Measurements from ENCODE around the gene DGCR2. TPM values are rescaled to one million over a fixed set of nuclear protein-coding genes. Genes with fewer than 3 reads are reported as not detected.
"Not testable (repeated sequence)": the region's sequence is repeated elsewhere in the genome, so short reads cannot be mapped to it uniquely, and the experiment has no call there.

Gene DGCR2
- total RNA-seq, 2 experiments from 2014 or later, result 38.7 to 39.0 TPM

- DNase-seq, POLR2A ChIA-PET, H3K27ac Mint-ChIP-seq, H3K9me3 Mint-ChIP-seq, H3K4me1 Mint-ChIP-seq, H3K27me3 Mint-ChIP-seq, H3K4me3 Mint-ChIP-seq, CTCF ChIA-PET: not testable (repeated sequence)
- peaks cover 49% of the 10 kb centered on the region for H3K36me3 Mint-ChIP-seq (ENCODE audit: low read depth)
These were observed 71.4 kb downstream of the DGCR2 start for GRCh38 chr22:19050847-19051246.

- ChIA-PET POLR2A (no interaction called here), CTCF (no interaction called here)
- Mint-ChIP-seq H3K36me3 (ENCODE audit: low read depth) (peaks cover 49% of the 10 kb centered on the region), H3K9me3 (no peaks in the 10 kb centered on the region), H3K4me3 (no peak overlapping the region), H3K4me1 (no peaks in the 10 kb centered on the region), H3K27me3 (no peaks in the 10 kb centered on the region), H3K27ac (no peak overlapping the region)
- no peak for DNase-seq
These were observed 72.1 kb downstream of the DGCR2 start for GRCh38 chr22:19050117-19050516.

GRCh38 chr22:19048531-19048930, 73.7 kb downstream of the DGCR2 start:
- Mint-ChIP-seq H3K27ac (no peak overlapping the region), H3K4me3 (no peak overlapping the region), H3K9me3 (no peaks in the 10 kb centered on the region), H3K36me3 (ENCODE audit: low read depth) (peaks cover 48% of the 10 kb centered on the region), H3K4me1 (no peaks in the 10 kb centered on the region), H3K27me3 (no peaks in the 10 kb centered on the region)
- ChIA-PET CTCF (no interaction called here), POLR2A (interaction anchor here (0.6 kb wide), 1 partner anchor 9 kb away, joined by 3 read pairs; no protein-coding TSS in a partner anchor)
- no peak for DNase-seq

GRCh38 chr22:19047993-19048392, 74.2 kb downstream of the DGCR2 start:
- Mint-ChIP-seq H3K36me3 (ENCODE audit: low read depth) (peaks cover 45% of the 10 kb centered on the region), H3K4me3 (no peak overlapping the region), H3K9me3 (no peaks in the 10 kb centered on the region), H3K27ac (no peak overlapping the region), H3K27me3 (no peaks in the 10 kb centered on the region), H3K4me1 (no peaks in the 10 kb centered on the region)
- CTCF ChIA-PET, result interaction anchor here (1.3 kb wide), 1 partner anchor 9 kb away, joined by 5 read pairs; no protein-coding TSS in a partner anchor
- POLR2A ChIA-PET, result no interaction called here
- no peak for DNase-seq

GRCh38 chr22:19046719-19047609, 75.2 kb downstream of the DGCR2 start:
- Mint-ChIP-seq H3K27me3 (no peaks in the 10 kb centered on the region), H3K9me3 (no peaks in the 10 kb centered on the region), H3K4me1 (no peaks in the 10 kb centered on the region), H3K27ac (no peak overlapping the region), H3K36me3 (ENCODE audit: low read depth) (peaks cover 40% of the 10 kb centered on the region), H3K4me3 (no peak overlapping the region)
- ChIA-PET CTCF (interaction anchor here (1.3 kb wide), 1 partner anchor 10 kb away, joined by 5 read pairs; no protein-coding TSS in a partner anchor), POLR2A (no interaction called here)
- no peak for DNase-seq

- no peaks in the 10 kb centered on the region for H3K27me3 Mint-ChIP-seq
- H3K4me3 Mint-ChIP-seq, result no peak overlapping the region
- H3K27ac Mint-ChIP-seq, result no peak overlapping the region
- no peaks in the 10 kb centered on the region for H3K4me1 Mint-ChIP-seq
- DNase-seq, result no peak
- H3K9me3 Mint-ChIP-seq, result no peaks in the 10 kb centered on the region
- POLR2A ChIA-PET, result no interaction called here
- H3K36me3 Mint-ChIP-seq (ENCODE audit: low read depth), result peaks cover 37% of the 10 kb centered on the region
- CTCF ChIA-PET, result no interaction called here
These were observed 75.9 kb downstream of the DGCR2 start for GRCh38 chr22:19046287-19046686.

- no peaks in the 10 kb centered on the region for H3K9me3 Mint-ChIP-seq
- no peak overlapping the region for H3K27ac Mint-ChIP-seq
- no peak for DNase-seq
- no peaks in the 10 kb centered on the region for H3K27me3 Mint-ChIP-seq
- H3K4me3 Mint-ChIP-seq, result no peak overlapping the region
- H3K4me1 Mint-ChIP-seq, result no peaks in the 10 kb centered on the region
- peaks cover 35% of the 10 kb centered on the region for H3K36me3 Mint-ChIP-seq (ENCODE audit: low read depth)
- POLR2A ChIA-PET, result no interaction called here
- CTCF ChIA-PET, result no interaction called here
These were observed 77.1 kb downstream of the DGCR2 start for GRCh38 chr22:19045094-19045493.

- POLR2A ChIA-PET, result no interaction called here
- Mint-ChIP-seq H3K27me3 (no peaks in the 10 kb centered on the region), H3K27ac (no peak overlapping the region), H3K4me1 (no peaks in the 10 kb centered on the region), H3K9me3 (no peaks in the 10 kb centered on the region), H3K4me3 (no peak overlapping the region), H3K36me3 (ENCODE audit: low read depth) (peaks cover 30% of the 10 kb centered on the region)
- CTCF ChIA-PET, result no interaction called here
- no peak for DNase-seq
These were observed 77.8 kb downstream of the DGCR2 start for GRCh38 chr22:19044381-19044780.

GRCh38 chr22:19043121-19044085, 78.8 kb downstream of the DGCR2 start:
- Mint-ChIP-seq H3K27ac (no peak overlapping the region), H3K4me3 (no peak overlapping the region), H3K4me1 (no peaks in the 10 kb centered on the region), H3K36me3 (ENCODE audit: low read depth) (peaks cover 21% of the 10 kb centered on the region), H3K9me3 (no peaks in the 10 kb centered on the region), H3K27me3 (no peaks in the 10 kb centered on the region)
- no peak for DNase-seq
- POLR2A ChIA-PET, result no interaction called here
- CTCF ChIA-PET, result no interaction called here

GRCh38 chr22:19042285-19043120, 79.7 kb downstream of the DGCR2 start:
- ChIA-PET POLR2A (no interaction called here), CTCF (no interaction called here)
- no peaks in the 10 kb centered on the region for H3K27me3 Mint-ChIP-seq
- H3K4me3 Mint-ChIP-seq, result no peak overlapping the region
- DNase-seq, result no peak
- H3K36me3 Mint-ChIP-seq (ENCODE audit: low read depth), result peaks cover 17% of the 10 kb centered on the region
- H3K4me1 Mint-ChIP-seq, result no peaks in the 10 kb centered on the region
- H3K27ac Mint-ChIP-seq, result no peak overlapping the region
- no peaks in the 10 kb centered on the region for H3K9me3 Mint-ChIP-seq

- H3K9me3 Mint-ChIP-seq, result no peaks in the 10 kb centered on the region
- no peaks in the 10 kb centered on the region for H3K4me1 Mint-ChIP-seq
- no peaks in the 10 kb centered on the region for H3K27me3 Mint-ChIP-seq
- POLR2A ChIA-PET, result no interaction called here
- H3K4me3 Mint-ChIP-seq, result no peak overlapping the region
- DNase-seq, result no peak
- H3K27ac Mint-ChIP-seq, result no peak overlapping the region
- H3K36me3 Mint-ChIP-seq (ENCODE audit: low read depth), result peaks cover 14% of the 10 kb centered on the region
- CTCF ChIA-PET, result no interaction called here
These were observed 80.5 kb downstream of the DGCR2 start for GRCh38 chr22:19041704-19042074.

- H3K9me3 Mint-ChIP-seq, result no peaks in the 10 kb centered on the region
- ChIA-PET POLR2A (no interaction called here), CTCF (no interaction called here)
- DNase-seq, result no peak
- no peak overlapping the region for H3K27ac Mint-ChIP-seq
- no peak overlapping the region for H3K4me3 Mint-ChIP-seq
- H3K27me3 Mint-ChIP-seq, result no peaks in the 10 kb centered on the region
- no peaks in the 10 kb centered on the region for H3K4me1 Mint-ChIP-seq
- H3K36me3 Mint-ChIP-seq (ENCODE audit: low read depth), result peaks cover 10% of the 10 kb centered on the region
These were observed 81.1 kb downstream of the DGCR2 start for GRCh38 chr22:19040888-19041703.
